ENCODE data around the gene SEC14L1.

DNA sequence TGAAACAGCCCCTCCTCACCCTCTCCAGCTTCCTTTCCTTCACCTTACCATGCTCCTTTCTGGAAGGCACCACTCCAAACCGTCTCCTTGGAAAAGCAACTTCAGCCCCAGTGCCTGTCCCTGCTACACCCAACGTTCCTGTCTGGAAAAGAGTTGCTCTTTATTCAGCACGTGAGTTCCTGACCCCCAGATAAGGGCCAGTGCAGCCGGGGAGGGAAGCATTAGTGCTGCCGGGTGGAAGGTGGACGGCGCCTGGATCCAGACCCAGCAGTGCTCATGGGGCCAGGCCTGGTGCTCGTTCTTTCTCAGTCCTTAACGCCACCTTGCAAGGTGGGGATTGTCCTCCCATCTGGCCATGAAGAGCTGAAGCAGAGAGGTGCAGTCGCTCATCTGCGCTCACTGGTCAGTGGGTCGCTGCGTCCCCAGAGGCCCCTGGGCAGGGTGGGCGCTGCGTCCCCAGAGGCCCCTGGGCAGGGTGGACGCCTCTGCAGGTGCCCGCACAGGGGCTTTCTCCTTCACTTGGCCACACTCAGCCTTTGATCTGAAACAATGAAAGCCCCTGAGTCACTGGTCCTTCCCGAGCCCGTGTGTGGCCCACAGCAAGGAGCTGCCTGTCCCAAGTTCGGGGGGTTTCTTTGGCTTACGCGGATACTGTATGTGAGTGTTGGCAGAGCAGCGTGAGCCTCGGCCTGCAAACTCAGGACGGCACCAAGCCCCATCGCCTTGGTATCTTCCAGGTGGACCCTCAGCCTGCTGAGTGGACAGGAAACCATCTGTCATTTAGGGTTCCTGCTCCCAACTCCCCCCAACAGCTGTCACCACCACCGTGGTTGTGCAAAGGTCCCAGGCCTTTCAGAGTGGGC lies 117.1 kb downstream of the SEC14L1 start:
- no peak for TF ChIP-seq CTCF (IDR thresholded peaks at IDR 0.05)
- no peak for TF ChIP-seq POLR2A (IDR thresholded peaks at IDR 0.05)
